Loucy (cell line): ENCODE data around the gene PFKFB3.

Source experiments
- CTCF ChIP-seq: fragments of 200-600 bp; sonication (generic); conservative IDR thresholded peaks from 2 replicates; pipeline ENCODE4 v1.5.1; 2014; ENCODE audit warnings: mild to moderate bottlenecking, antibody characterized with exemption, low read length
- EZH2phosphoT487 ChIP-seq: fragments of 200-600 bp; IDR thresholded peaks from 2 replicates; pipeline ENCODE4 v1.6.1; 2018; ENCODE audit warnings: antibody characterized with exemption, mild to moderate bottlenecking, moderate library complexity, borderline replicate concordance

- TF ChIP-seq CTCF = no peak
- no peak for TF ChIP-seq EZH2phosphoT487
Measured at GRCh38 chr10:6221192-6221940, 18.6 kb downstream of the PFKFB3 start.
